Embryonic facial prominence (tissue), 1 donor: ENCODE results near the gene SUGCT.

Source experiments
- DNase-seq: peaks from one replicate; pipeline ENCODE4 v3.0.0-alpha.2; 2016; ENCODE audit errors: extremely low spot score

SUGCT gene

GRCh38 chr7:40658729-40659128 is 523.9 kb downstream of the SUGCT start:
- no peak for DNase-seq

DNA sequence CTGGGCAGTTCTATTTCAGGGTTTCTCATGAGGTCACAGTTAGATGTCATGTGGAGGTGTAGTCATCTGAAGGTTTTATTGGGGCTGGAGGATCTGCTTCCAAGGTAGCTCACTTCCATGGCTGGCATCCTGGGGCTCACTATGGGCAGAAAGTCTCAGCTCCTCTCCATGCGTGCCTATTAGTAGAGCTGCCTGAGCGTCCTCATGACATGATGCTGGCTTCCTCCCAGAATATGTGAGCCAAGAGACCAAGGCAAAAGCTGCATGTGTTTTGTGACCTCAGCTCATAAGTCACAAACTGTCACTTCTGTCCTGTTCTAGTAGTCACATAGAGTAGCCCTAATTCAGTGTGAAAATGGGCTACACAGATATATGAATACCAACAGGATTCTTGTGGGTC is 524.4 kb downstream of the SUGCT start:
- DNase-seq, result no peak

GRCh38 chr7:40673285-40673684 is 538.5 kb downstream of the SUGCT start:
- DNase-seq, result no peak

GRCh38 chr7:40674316-40674715 is 539.5 kb downstream of the SUGCT start:
- DNase-seq, result no peak

- no peak for DNase-seq
Observed at GRCh38 chr7:40675741-40676140, 540.9 kb downstream of the SUGCT start.

- DNase-seq, result no peak
Observed at GRCh38 chr7:40676221-40676620, 541.4 kb downstream of the SUGCT start.

- no peak for DNase-seq
Observed at GRCh38 chr7:40680657-40681056, 545.9 kb downstream of the SUGCT start.

- no peak for DNase-seq
Observed at GRCh38 chr7:40682696-40683095, 547.9 kb downstream of the SUGCT start.

DNA sequence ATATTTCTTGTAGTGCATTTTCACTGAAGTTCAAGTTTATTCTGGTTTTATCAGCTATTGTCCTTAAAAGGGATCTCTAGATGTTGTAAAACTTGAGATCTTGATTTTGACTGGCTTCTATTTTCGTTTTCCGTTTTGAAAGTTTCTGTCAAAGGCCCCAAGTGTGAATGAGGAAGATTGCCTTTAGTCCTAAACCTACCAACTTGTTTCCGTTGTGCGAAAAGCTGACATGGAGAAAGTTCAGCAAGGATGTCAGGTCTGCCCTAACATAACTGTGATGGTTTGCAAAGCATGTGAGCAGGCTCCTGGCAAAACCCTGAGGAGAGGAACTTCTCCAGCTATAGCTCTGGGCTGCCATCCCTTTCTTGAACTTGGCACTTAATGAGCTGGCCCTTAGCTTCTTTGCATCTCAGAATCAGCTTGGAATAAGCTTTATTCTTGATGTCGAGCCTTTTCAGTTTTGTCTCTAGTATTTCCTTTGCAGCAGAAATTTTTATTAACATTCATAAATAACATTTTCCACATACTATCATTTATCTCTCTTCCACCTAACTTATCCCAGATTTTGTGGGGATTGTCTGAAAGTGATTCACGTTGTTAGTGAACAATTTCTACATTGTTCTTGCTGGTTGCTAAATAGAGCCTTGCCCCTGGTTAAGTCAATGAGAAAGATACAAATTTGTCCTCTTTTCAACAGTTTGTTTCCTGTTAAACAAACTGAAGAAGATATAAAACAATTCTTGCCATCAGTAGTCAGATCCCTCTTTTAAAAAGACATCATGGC is 559.4 kb downstream of the SUGCT start:
- no peak for DNase-seq

DNA sequence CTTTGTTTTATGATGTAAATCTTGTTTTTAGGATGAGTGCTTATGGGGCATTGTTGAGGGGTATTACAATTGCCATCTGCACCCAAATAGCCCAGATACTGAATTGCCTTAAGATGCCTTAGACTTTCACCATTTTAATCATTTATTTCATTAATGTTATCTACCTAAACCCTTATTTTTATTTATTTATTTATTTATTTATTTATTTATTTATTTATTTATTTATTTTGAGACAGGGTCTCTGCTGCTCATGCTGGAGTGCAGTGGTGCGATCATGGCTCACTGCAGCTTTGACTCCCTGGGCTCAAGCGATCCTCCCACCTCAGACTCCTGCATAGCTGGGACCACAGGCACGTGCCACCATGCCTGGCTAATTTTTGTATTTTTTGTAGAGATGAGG is 560.2 kb downstream of the SUGCT start:
- DNase-seq, result no peak

GRCh38 chr7:40697653-40698052 is 562.8 kb downstream of the SUGCT start:
- DNase-seq, result no peak

DNA sequence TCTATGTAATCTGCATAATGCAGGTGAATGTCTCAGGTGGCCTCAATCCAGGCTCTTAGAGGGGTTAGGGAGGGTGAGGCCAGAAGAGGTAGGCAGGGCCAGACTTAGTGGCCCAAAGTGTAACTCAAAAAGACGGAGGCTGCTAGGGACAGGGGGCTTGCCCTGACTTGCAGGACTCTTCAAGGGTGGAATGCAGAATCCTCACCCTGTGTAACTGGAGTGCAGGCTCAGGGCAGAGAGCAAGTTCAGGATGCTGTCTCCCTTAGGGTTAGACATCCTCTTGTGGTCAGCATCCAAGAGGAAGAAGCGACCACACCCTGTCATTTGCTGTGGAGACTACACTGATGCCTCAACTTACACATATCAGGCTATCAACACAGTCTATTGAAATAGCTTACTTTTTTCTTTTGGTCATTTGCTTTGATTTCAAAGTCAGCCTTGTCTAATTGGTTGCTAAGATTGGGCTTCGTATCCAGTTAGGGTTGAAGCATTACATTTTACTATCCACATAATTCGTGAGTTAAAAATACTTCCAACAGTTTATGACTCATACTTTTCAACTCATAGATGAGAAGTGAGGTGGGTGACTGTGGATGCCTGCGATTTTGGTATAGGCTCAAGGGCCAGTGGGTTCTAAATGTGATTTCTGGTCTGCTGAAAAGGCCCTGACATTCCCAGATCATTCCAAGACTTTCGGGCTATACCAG is 563.6 kb downstream of the SUGCT start:
- no peak for DNase-seq

- no peak for DNase-seq
Observed at GRCh38 chr7:40698921-40699260, 564.1 kb downstream of the SUGCT start.

GRCh38 chr7:40700653-40701421 is 566.0 kb downstream of the SUGCT start:
- no peak for DNase-seq

- DNase-seq, result no peak
Observed at GRCh38 chr7:40701836-40702551, 567.2 kb downstream of the SUGCT start.

DNA sequence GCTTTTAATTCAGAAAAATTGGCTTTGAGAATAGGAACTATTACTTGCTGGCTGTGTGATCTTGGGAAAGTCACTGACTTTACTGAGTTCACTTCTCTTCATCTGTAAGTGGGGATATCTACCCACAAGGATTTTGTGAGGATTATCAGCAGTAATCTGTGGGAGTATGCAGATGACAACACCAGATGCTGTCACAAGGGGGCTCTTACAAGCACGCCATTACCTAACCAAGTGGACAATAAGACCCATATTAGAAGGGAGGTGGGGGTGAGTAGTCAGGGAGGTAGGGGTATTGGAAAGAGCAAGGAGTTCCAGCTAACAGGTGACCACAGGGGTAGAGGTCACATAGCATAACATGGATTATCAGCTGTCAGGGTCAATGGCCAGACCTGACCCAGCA is 569.4 kb downstream of the SUGCT start:
- no peak for DNase-seq

- no peak for DNase-seq
Observed at GRCh38 chr7:40706829-40707228, 572.0 kb downstream of the SUGCT start.

GRCh38 chr7:40709062-40709964 is 574.5 kb downstream of the SUGCT start:
- no peak for DNase-seq

- DNase-seq, result no peak
Observed at GRCh38 chr7:40711706-40712105, 576.9 kb downstream of the SUGCT start.

DNA sequence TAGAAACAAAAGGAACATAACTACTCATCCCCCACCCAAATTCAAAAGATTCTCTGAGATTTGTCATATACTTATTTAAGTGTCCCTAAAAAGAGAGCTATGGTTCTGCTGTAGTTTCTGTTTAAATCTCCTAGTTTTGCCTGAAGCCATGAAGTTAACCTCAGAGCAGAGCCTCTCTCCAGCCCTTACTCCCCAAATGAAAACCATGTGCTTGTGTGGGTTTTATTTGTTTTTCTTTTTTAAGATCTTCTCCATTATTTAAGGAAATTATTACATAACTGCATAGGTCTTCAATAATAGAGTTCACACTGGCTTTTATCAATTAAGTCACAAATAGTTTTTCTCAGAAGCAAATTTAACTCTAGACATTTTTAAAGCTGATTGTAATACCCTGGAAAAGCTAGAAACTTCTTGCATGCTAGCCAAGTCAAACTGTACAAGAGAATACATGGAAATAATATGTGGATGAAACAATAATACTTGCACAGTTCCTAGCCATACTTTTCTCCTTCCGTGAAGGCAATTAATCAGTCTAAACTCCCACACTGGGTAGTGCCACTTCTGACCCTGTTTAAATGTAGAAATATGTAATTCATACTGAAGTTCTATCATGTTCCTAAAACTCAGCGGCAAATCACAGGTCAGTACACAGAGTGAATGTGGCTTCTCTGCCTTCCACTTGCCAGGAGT is 579.7 kb downstream of the SUGCT start:
- DNase-seq, result no peak
